HG03354 (cell line): Measurements from ENCODE around the gene CST9L.

ENCODE experiments used
- ATAC-seq: cut with Tn5 transposase; IDR thresholded peaks from one replicate; pipeline ENCODE4 v1.9.1; 2021; ENCODE audit warnings: mild to moderate bottlenecking; ENCODE audit not compliant: unreplicated experiment, poor library complexity, severe bottlenecking

CST9L gene

DNA sequence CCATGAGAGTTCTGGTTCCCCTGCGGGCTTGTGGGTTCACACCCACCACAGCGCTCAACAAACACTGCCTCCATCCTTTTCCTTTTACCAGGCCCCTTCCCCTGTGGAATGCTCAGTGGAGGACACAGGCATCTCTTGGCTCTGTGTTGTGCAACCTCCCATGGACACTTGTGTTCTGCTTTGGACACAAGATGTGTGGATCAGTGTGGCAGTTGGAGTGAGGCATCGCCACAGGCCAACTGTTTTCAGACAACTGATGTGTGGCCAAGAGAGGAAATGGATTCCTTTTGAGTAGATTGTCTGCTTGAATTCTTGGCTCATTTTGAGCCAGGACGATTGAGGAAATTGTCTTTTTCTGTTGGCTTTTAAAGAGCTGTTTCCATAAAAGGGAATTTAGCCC lies 50.6 kb downstream of the CST9L start:
- ATAC-seq = no peak

GRCh38 chr20:23515250-23515939 lies 52.9 kb downstream of the CST9L start:
- no peak for ATAC-seq

DNA sequence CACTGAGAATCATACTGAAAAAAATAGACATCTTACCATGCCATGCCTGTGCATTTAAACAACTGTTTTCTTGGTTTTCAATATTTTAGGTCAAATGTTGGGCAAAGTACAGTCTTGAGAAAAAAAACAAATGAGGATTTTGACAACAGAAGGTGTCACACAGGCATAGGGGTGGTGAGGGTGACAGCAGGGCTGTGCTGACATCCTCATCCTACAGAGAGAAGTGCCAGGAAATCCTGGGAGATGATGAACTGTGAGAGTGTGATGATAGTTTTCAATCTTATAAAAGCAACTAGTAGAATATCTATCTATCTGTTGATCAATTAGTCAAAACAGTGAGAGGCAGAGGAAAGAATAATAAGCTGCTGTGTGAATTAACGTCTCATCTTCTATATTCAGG lies 53.4 kb downstream of the CST9L start:
- ATAC-seq = no peak
